Suprapubic skin (tissue), 4 donors: Measurements from ENCODE around the gene TTC27. TPM values are rescaled to one million over a fixed set of nuclear protein-coding genes. Genes with fewer than 3 reads are reported as not detected.

ENCODE experiments used
- DNase-seq, 2 donors: peaks; one replicate each; pipeline ENCODE4 v3.0.0-alpha.2; 2019; ENCODE audit warnings: low spot score in 2 of 2
- H3K27ac ChIP-seq: fragments of 200-600 bp; sonication (generic); one replicate; pipeline ENCODE4 v1.5.1; 2019
- H3K27me3 ChIP-seq: fragments of 200-600 bp; sonication (generic); one replicate; pipeline ENCODE4 v1.5.1; 2019
- H3K36me3 ChIP-seq: fragments of 200-600 bp; sonication (generic); one replicate; pipeline ENCODE4 v1.5.1; 2019
- H3K4me1 ChIP-seq: fragments of 200-600 bp; sonication (generic); one replicate; pipeline ENCODE4 v1.5.1; 2019
- H3K4me3 ChIP-seq: fragments of 200-600 bp; sonication (generic); one replicate; pipeline ENCODE4 v1.5.1; 2019; ENCODE audit warnings: mild to moderate bottlenecking
- H3K9me3 ChIP-seq: fragments of 200-600 bp; sonication (generic); one replicate; pipeline ENCODE4 v1.5.1; 2019
- CTCF ChIP-seq, 2 donors: fragments of 200-600 bp in 1 of 2; fragments of 450-650 bp in 1 of 2; sonication (generic) in 1 of 2; IDR thresholded peaks; one replicate each; pipeline ENCODE4 v1.5.1; 2016 to 2019; ENCODE audit warnings: antibody characterized with exemption in 2 of 2, mild to moderate bottlenecking in 1 of 2, moderate library complexity in 1 of 2
- EP300 ChIP-seq: sonication (generic); formaldehyde crosslinking; IDR thresholded peaks from one replicate; pipeline ENCODE4 v1.6.1; 2017; ENCODE audit warnings: antibody characterized with exemption
- POLR2A ChIP-seq, 2 donors: fragments of 450-650 bp; IDR thresholded peaks; one replicate each; pipeline ENCODE4 v1.6.1; 2017; ENCODE audit warnings: antibody characterized with exemption in 2 of 2, mild to moderate bottlenecking in 2 of 2, moderate library complexity in 2 of 2
- POLR2AphosphoS5 ChIP-seq, 3 donors: sonication (generic); formaldehyde crosslinking; IDR thresholded peaks; one replicate each; pipeline ENCODE4 v1.6.1; 2017; ENCODE audit warnings: antibody characterized with exemption in 3 of 3
- WGBS: methylation state at CpG from one replicate; pipeline ENCODE4 v1.1.5; 2018; 5-methylcytosine and 5-hydroxymethylcytosine counted together
- total RNA-seq, 4 donors: library from RNA; depleted of rRNA; stranded (reverse); fragments of >200 nt; gene quantifications; one replicate each; pipeline ENCODE4 v1.1.0, GENCODE V29; 2016

The TTC27 gene
- total RNA-seq, 4 donors from 2014 or later: 14.0 to 32.7 (median 19.1) TPM

GRCh38 chr2:32770360-32770759 is 142.5 kb downstream of the TTC27 start:
- no peak for DNase-seq
- TF ChIP-seq EP300: no peak
- TF ChIP-seq POLR2A (IDR thresholded peaks at IDR 0.05): no peak
- TF ChIP-seq POLR2AphosphoS5 (IDR thresholded peaks at IDR 0.05): no peak
- Histone ChIP-seq H3K4me3 (no peak overlapping the region), H3K27ac (no peak overlapping the region), H3K27me3 (no peaks in the 10 kb centered on the region), H3K4me1 (peaks cover 9% of the 10 kb centered on the region), H3K36me3 (peaks cover 4% of the 10 kb centered on the region), H3K9me3 (no peaks in the 10 kb centered on the region)
- WGBS: 52% methylated on average over 5 of the region's 5 CpGs

GRCh38 chr2:32772638-32773447 is 145.0 kb downstream of the TTC27 start:
- Histone ChIP-seq H3K36me3 (peaks cover 1% of the 10 kb centered on the region), H3K27me3 (no peaks in the 10 kb centered on the region), H3K4me1 (peaks cover 9% of the 10 kb centered on the region), H3K27ac (no peak overlapping the region), H3K9me3 (no peaks in the 10 kb centered on the region), H3K4me3 (no peak overlapping the region)
- no peak for DNase-seq
- 65% methylated on average over 6 of the region's 6 CpGs for WGBS
- TF ChIP-seq CTCF (IDR thresholded peaks at IDR 0.05) (peak; percentile 40 to 41), POLR2A (IDR thresholded peaks at IDR 0.05) (no peak), POLR2AphosphoS5 (IDR thresholded peaks at IDR 0.05) (no peak), EP300 (no peak)

GRCh38 chr2:32773448-32773808 is 145.6 kb downstream of the TTC27 start:
- Histone ChIP-seq H3K4me1 (peaks cover 9% of the 10 kb centered on the region), H3K27ac (no peak overlapping the region), H3K36me3 (peaks cover 5% of the 10 kb centered on the region), H3K27me3 (no peaks in the 10 kb centered on the region), H3K9me3 (no peaks in the 10 kb centered on the region), H3K4me3 (no peak overlapping the region)
- DNase-seq: no peak
- WGBS: 68% methylated on average over 5 of the region's 5 CpGs
- TF ChIP-seq CTCF (IDR thresholded peaks at IDR 0.05) (no peak), POLR2AphosphoS5 (IDR thresholded peaks at IDR 0.05) (no peak), POLR2A (IDR thresholded peaks at IDR 0.05) (no peak), EP300 (no peak)

- Histone ChIP-seq H3K27ac (no peak overlapping the region), H3K27me3 (no peaks in the 10 kb centered on the region), H3K4me1 (peaks cover 9% of the 10 kb centered on the region), H3K36me3 (peaks cover 21% of the 10 kb centered on the region), H3K4me3 (no peak overlapping the region), H3K9me3 (peaks cover 7% of the 10 kb centered on the region)
- TF ChIP-seq POLR2AphosphoS5 (IDR thresholded peaks at IDR 0.05) (no peak), CTCF (IDR thresholded peaks at IDR 0.05) (no peak), POLR2A (IDR thresholded peaks at IDR 0.05) (no peak), EP300 (no peak)
- no peak for DNase-seq
- 85% methylated on average over 1 of the region's 1 CpG for WGBS
Measured at GRCh38 chr2:32775954-32776353, 148.1 kb downstream of the TTC27 start.

GRCh38 chr2:32777714-32778113 is 149.9 kb downstream of the TTC27 start:
- TF ChIP-seq EP300: no peak
- no peak for TF ChIP-seq POLR2A (IDR thresholded peaks at IDR 0.05)
- TF ChIP-seq POLR2AphosphoS5 (IDR thresholded peaks at IDR 0.05): no peak
- no peak for TF ChIP-seq CTCF (IDR thresholded peaks at IDR 0.05)
- H3K27me3 ChIP-seq: no peaks in the 10 kb centered on the region
- peaks cover 10% of the 10 kb centered on the region for H3K9me3 ChIP-seq
- H3K4me3 ChIP-seq: no peak overlapping the region
- peaks cover 6% of the 10 kb centered on the region for H3K4me1 ChIP-seq
- no peak for DNase-seq
- H3K36me3 ChIP-seq: peaks cover 26% of the 10 kb centered on the region
- H3K27ac ChIP-seq: no peak overlapping the region
- WGBS: 91% methylated on average over 6 of the region's 6 CpGs
